Measurements from ENCODE around the gene ASTN2.

DNA sequence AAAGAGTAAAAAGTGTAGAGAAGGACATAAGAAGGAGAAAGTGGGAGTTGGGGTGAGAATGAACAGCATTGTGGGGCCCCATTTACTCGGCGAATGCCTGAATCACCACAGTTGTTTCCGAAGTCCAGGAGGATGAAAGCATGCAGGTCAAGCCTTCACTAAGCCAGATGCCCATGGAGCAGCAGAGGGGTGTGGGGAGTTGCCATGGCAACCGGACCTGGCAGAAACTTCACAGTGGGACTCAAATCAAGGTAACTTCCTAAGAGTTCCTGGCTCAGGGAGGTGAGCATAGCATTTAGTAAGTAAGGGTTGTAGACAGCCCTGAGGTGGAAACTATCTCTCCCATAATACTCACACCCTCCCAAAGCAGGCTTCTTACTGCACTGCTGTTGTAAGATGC, 370.6 kb downstream of the ASTN2 start:
- TF ChIP-seq, protein P1, sequence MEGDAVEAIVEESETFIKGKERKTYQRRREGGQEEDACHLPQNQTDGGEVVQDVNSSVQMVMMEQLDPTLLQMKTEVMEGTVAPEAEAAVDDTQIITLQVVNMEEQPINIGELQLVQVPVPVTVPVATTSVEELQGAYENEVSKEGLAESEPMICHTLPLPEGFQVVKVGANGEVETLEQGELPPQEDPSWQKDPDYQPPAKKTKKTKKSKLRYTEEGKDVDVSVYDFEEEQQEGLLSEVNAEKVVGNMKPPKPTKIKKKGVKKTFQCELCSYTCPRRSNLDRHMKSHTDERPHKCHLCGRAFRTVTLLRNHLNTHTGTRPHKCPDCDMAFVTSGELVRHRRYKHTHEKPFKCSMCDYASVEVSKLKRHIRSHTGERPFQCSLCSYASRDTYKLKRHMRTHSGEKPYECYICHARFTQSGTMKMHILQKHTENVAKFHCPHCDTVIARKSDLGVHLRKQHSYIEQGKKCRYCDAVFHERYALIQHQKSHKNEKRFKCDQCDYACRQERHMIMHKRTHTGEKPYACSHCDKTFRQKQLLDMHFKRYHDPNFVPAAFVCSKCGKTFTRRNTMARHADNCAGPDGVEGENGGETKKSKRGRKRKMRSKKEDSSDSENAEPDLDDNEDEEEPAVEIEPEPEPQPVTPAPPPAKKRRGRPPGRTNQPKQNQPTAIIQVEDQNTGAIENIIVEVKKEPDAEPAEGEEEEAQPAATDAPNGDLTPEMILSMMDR (IDR thresholded peaks at IDR 0.05), result no peak
- TF ChIP-seq POLR2A (IDR thresholded peaks at IDR 0.05), result no peak

Measured in Peyer's patch (tissue), 4 donors.